Neutrophil (primary cell): ENCODE data around the gene DDX25.

Experiments used
- H3K27ac ChIP-seq: fragments of 200-600 bp; sonication (generic); 2 replicates; pipeline ENCODE4 v1.5.1; 2016; ENCODE audit warnings: mild to moderate bottlenecking, moderate library complexity
- H3K27me3 ChIP-seq: fragments of 200-600 bp; sonication (generic); 2 replicates; pipeline ENCODE4 v1.6.0; 2016; ENCODE audit warnings: mild to moderate bottlenecking
- H3K36me3 ChIP-seq: fragments of 200-600 bp; sonication (generic); 2 replicates; pipeline ENCODE4 v1.5.1; 2017
- H3K4me1 ChIP-seq, 2 experiments: fragments of 200-600 bp in 1 of 2; sonication (generic) in 1 of 2; 1 replicate in 1 of 2; 2 replicates in 1 of 2; pipeline versions ENCODE4 v1.5.1 to v1.6.1; 2013 to 2016; ENCODE audit warnings: low read depth in 1 of 2, low read length in 1 of 2, mild to moderate bottlenecking in 1 of 2, moderate library complexity in 1 of 2; ENCODE audit not compliant: control insufficient read depth in 1 of 2, insufficient read depth in 1 of 2
- H3K4me3 ChIP-seq, 2 experiments: fragments of 200-600 bp in 1 of 2; sonication (generic) in 1 of 2; 1 replicate in 1 of 2; 2 replicates in 1 of 2; pipeline ENCODE4 v1.5.1; 2013 to 2016; ENCODE audit warnings: low read depth in 1 of 2, low read length in 1 of 2, mild to moderate bottlenecking in 1 of 2, moderate library complexity in 1 of 2
- H3K9me3 ChIP-seq: fragments of 200-600 bp; sonication (generic); 2 replicates; pipeline ENCODE4 v1.5.1; 2016
- CTCF ChIP-seq: fragments of 200-600 bp; sonication (generic); IDR thresholded peaks from 2 replicates; pipeline ENCODE4 v1.5.1; 2016; ENCODE audit warnings: antibody characterized with exemption

Gene DDX25

GRCh38 chr11:125943661-125944349 lies 39.5 kb downstream of the DDX25 start:
- Histone ChIP-seq H3K36me3 (no peaks in the 10 kb centered on the region), H3K27ac (no peak overlapping the region), H3K9me3 (no peaks in the 10 kb centered on the region), H3K4me3 (no peak overlapping the region), H3K27me3 (no peaks in the 10 kb centered on the region), H3K4me1 (no peaks in the 10 kb centered on the region)
- TF ChIP-seq CTCF, result no peak

DNA sequence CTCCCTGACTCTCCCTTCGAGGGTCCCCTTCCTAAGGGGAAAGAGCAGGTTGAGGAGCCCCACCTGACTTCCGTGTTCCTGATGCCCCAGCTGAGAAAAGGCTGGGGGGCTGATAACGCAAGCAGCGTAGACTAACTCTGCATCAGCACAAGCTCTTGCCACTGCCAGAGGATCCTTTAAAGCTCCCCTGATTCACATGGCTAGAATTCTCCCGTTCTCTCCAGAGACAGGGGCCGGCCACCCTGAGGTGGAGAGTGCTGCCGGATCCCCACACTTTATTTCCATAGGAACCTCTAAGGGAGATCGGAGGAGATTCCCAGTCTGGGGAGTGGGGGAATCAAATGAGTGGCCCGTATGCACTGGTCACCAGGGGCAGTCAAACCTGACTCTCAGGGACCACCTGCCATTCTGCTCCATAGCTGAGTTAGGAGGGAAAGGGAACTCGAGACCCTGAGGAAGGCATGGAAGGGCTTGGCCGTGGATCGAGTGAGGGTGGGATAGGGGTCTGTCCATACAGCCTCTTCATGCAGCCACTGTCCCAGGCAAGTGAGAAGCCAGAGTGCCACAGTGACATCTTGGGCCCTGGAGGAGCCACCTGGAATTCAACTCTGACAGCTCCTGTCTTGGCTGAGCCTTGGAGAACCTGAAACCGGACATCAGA lies 40.2 kb downstream of the DDX25 start:
- H3K36me3 ChIP-seq, result no peaks in the 10 kb centered on the region
- no peak overlapping the region for H3K27ac ChIP-seq
- no peak overlapping the region for H3K4me3 ChIP-seq
- no peaks in the 10 kb centered on the region for H3K9me3 ChIP-seq
- H3K4me1 ChIP-seq, result no peaks in the 10 kb centered on the region
- TF ChIP-seq CTCF, result no peak
- no peaks in the 10 kb centered on the region for H3K27me3 ChIP-seq

- H3K27ac ChIP-seq, result no peak overlapping the region
- H3K4me1 ChIP-seq, result no peaks in the 10 kb centered on the region
- no peak overlapping the region for H3K4me3 ChIP-seq
- H3K36me3 ChIP-seq, result no peaks in the 10 kb centered on the region
- no peaks in the 10 kb centered on the region for H3K27me3 ChIP-seq
- TF ChIP-seq CTCF, result no peak
- no peaks in the 10 kb centered on the region for H3K9me3 ChIP-seq
Measured at GRCh38 chr11:125945011-125945796, 40.9 kb downstream of the DDX25 start.

- Histone ChIP-seq H3K27me3 (no peaks in the 10 kb centered on the region), H3K4me1 (no peaks in the 10 kb centered on the region), H3K27ac (no peak within 1 kb of the TSS), H3K4me3 (no peak within 1 kb of the TSS), H3K9me3 (no peaks in the 10 kb centered on the region), H3K36me3 (no peaks in the 10 kb centered on the region)
- no peak for TF ChIP-seq CTCF
Measured at GRCh38 chr11:125945797-125946520, 41.7 kb downstream of the DDX25 start, which contains the start of gene VSIG10L2. VSIG10L2 (plus strand) TSS chr11:125946044; CDS start chr11:125946056, 12 bp downstream.

DNA sequence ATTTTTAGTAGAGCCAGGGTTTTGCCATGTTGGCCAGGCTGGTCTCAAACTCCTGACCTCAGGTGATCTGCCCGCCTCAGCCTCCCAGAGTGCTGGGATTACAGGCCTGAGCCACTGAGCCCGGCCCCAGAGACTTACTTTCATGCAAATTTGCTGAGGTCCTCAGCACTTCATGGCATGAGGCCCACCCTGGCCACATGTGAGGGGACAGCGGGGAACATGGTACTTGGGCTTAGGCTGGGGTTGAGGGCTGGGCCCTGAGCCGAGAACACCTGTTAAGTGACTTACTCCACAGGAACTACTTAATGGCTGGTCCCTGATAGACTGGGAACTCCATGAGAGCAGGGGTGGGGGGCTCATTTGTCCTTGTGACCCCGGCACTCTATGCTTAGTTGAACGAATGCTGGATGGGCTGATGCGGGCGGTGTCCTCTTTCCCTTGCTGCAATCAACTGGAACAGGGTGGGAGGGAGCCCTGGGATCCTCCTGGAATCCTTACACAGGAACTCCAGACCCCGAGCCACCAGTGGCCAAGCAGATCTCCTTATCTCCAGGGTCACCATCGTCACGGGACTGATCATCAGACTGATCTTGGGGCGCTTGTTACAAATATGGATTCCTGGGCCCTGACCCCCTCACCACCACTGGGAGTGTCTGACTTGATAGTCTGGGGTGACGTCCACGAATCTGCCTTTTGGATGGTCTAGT lies 42.6 kb downstream of the DDX25 start:
- Histone ChIP-seq H3K27me3 (peaks cover 2% of the 10 kb centered on the region), H3K9me3 (no peaks in the 10 kb centered on the region), H3K4me1 (no peaks in the 10 kb centered on the region), H3K4me3 (no peak overlapping the region), H3K27ac (no peak overlapping the region), H3K36me3 (no peaks in the 10 kb centered on the region)
- TF ChIP-seq CTCF, result no peak
